ENCODE measurements around the gene FBXO31.

FBXO31 gene

DNA sequence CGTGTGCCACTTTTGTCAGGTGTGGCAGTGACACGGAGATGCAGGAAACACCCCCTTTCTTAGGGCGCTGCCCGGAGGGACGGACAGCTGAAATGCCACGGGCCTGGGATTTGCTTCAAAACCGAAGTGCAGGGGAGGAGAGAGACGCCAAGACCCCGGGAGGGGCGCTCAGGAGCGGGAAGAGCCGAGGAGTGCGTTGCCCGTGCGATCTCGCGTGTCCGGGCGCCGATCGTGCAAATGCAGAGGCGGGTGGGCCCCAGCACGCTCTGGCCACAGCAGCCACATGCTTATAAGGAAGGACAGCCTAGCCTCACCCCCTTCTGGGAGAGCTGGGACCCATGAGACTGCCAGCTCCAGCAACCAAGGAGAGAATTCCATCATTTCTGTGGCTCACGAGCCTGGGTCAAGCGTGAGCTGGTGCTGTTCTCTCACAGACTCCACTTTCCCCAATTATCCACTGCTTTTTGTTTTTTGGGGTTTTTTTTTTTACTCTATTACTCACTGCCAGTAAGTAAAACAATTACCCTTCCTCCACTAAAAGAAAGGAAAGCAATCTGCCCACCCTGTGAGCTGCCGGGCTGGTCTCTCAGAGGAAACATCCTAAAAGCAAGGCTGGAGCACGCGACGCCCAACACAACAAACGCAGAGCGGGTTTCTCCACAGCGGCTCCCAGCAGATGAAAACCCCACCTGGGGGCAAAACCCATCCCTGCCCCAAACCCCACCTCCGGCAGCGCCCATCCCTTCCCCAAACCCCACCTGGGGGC, 39.2 kb downstream of the FBXO31 start:
- H3K9me3 ChIP-seq (ENCODE audit: insufficient read depth, low read length, severe bottlenecking) = no peaks in the 10 kb centered on the region
- H4K20me1 ChIP-seq (ENCODE audit: insufficient read depth, low read length) = peaks cover 17% of the 10 kb centered on the region; the same call in 1 of the 2 replicates
- H2AFZ ChIP-seq (ENCODE audit: low read depth, low read length) = no peak overlapping the region
- H3K4me1 ChIP-seq (ENCODE audit: insufficient read depth, low read length) = peaks cover 36% of the 10 kb centered on the region
- peak overlapping the region; percentile 17; the same call in 1 of the 2 replicates for H3K9ac ChIP-seq (ENCODE audit: low read depth, low read length)
- no peak overlapping the region for H3K4me2 ChIP-seq (ENCODE audit: insufficient read depth, low read length)
- peaks cover 65% of the 10 kb centered on the region for H3K36me3 ChIP-seq (ENCODE audit: insufficient read depth, low read length)
- no peak overlapping the region for H3K4me3 ChIP-seq (ENCODE audit: low read depth in 1 of 2, low read length in 2 of 2)
- H3K79me2 ChIP-seq (ENCODE audit: insufficient read depth, low read length) = peaks cover 33% of the 10 kb centered on the region
- no peak for ATAC-seq (ENCODE audit: insufficient read depth, low read depth)
- peak overlapping the region; percentile 65 for H3K27ac ChIP-seq (ENCODE audit: low read length)
- TF ChIP-seq, protein P1, sequence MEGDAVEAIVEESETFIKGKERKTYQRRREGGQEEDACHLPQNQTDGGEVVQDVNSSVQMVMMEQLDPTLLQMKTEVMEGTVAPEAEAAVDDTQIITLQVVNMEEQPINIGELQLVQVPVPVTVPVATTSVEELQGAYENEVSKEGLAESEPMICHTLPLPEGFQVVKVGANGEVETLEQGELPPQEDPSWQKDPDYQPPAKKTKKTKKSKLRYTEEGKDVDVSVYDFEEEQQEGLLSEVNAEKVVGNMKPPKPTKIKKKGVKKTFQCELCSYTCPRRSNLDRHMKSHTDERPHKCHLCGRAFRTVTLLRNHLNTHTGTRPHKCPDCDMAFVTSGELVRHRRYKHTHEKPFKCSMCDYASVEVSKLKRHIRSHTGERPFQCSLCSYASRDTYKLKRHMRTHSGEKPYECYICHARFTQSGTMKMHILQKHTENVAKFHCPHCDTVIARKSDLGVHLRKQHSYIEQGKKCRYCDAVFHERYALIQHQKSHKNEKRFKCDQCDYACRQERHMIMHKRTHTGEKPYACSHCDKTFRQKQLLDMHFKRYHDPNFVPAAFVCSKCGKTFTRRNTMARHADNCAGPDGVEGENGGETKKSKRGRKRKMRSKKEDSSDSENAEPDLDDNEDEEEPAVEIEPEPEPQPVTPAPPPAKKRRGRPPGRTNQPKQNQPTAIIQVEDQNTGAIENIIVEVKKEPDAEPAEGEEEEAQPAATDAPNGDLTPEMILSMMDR (IDR thresholded peaks at IDR 0.05; ENCODE audit: borderline replicate concordance, extremely low read depth, low read length, poor library complexity, severe bottlenecking) = no peak
- no peak for TF ChIP-seq EZH2 (IDR thresholded peaks at IDR 0.05; ENCODE audit: borderline replicate concordance, low read depth, low read length, severe bottlenecking)
- H3K27me3 ChIP-seq (ENCODE audit: insufficient read depth, low read length, poor library complexity) = no peaks in the 10 kb centered on the region
- DNase-seq = no peak

DNA sequence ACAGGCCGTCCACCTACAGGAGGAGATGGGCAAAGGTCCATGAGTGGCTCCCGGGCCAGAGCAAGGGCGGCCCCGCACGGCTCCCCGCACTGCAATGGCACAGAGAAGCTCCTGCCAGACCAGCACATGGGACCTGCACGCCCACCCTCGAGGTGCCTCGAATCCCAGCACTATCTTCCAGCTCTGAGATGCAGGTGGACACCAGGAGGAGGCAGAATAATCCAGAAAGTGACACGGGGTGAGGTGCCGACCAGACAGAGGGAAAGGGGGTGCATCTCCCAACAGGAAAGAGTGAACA, 39.9 kb downstream of the FBXO31 start:
- Histone ChIP-seq H3K9me3 (ENCODE audit: insufficient read depth, low read length, severe bottlenecking) (no peaks in the 10 kb centered on the region), H3K9ac (ENCODE audit: low read depth, low read length) (no peak overlapping the region), H3K27me3 (ENCODE audit: insufficient read depth, low read length, poor library complexity) (no peaks in the 10 kb centered on the region), H3K79me2 (ENCODE audit: insufficient read depth, low read length) (peaks cover 30% of the 10 kb centered on the region), H4K20me1 (ENCODE audit: insufficient read depth, low read length) (peaks cover 20% of the 10 kb centered on the region; the same call in 1 of the 2 replicates), H3K4me3 (ENCODE audit: low read depth in 1 of 2, low read length in 2 of 2) (no peak overlapping the region), H2AFZ (ENCODE audit: low read depth, low read length) (no peak overlapping the region), H3K36me3 (ENCODE audit: insufficient read depth, low read length) (peaks cover 69% of the 10 kb centered on the region), H3K4me1 (ENCODE audit: insufficient read depth, low read length) (peaks cover 36% of the 10 kb centered on the region), H3K4me2 (ENCODE audit: insufficient read depth, low read length) (no peak overlapping the region), H3K27ac (ENCODE audit: low read length) (peak overlapping the region; percentile 50)
- no peak for TF ChIP-seq EZH2 (IDR thresholded peaks at IDR 0.05; ENCODE audit: borderline replicate concordance, low read depth, low read length, severe bottlenecking)
- TF ChIP-seq, protein P1 (IDR thresholded peaks at IDR 0.05; ENCODE audit: borderline replicate concordance, extremely low read depth, low read length, poor library complexity, severe bottlenecking) = no peak
- no peak for DNase-seq
- no peak for ATAC-seq (ENCODE audit: insufficient read depth, low read depth)

DNA sequence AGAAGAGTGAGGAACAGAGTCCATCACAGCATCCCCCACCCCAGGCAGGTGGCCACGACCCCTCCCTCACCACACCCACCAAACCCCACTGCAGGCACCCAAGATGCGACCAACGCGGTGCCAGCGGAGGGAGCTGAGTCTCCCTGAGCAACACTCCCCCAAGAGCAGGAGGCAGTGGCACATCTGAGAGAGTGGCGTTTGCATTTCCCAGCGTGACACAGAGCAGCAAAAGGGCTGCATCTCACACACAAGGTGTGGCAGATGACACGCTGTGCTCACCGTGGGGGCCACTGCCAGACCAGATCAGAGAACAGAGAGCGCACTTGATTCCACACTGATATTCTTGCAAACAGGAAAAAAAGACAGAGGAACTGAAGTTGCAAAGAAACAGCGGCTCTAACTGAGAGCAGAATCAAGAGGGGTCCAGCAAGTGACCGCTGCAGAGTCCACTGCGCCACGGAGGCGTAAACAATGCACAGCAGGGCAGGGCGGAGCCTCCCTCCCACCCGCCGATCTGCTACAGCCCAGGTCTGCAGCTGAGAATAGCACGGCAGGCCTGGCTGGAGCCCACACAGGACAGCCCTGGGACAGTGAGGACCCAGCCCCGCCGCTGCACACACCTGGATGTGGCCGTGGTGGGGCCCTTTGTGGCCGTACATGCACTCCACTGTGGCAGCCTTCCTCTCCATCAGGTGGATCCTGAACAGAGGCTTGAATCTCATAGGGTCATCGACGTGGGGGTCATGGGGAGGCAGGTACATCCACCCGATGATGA, 40.4 kb downstream of the FBXO31 start:
- Histone ChIP-seq H3K9ac (ENCODE audit: low read depth, low read length) (no peak overlapping the region), H3K27ac (ENCODE audit: low read length) (no peak overlapping the region), H2AFZ (ENCODE audit: low read depth, low read length) (no peak overlapping the region), H3K4me2 (ENCODE audit: insufficient read depth, low read length) (no peak overlapping the region), H3K4me3 (ENCODE audit: low read depth in 1 of 2, low read length in 2 of 2) (no peak overlapping the region), H3K36me3 (ENCODE audit: insufficient read depth, low read length) (peaks cover 67% of the 10 kb centered on the region), H4K20me1 (ENCODE audit: insufficient read depth, low read length) (peaks cover 20% of the 10 kb centered on the region; the same call in 1 of the 2 replicates), H3K4me1 (ENCODE audit: insufficient read depth, low read length) (peaks cover 33% of the 10 kb centered on the region), H3K9me3 (ENCODE audit: insufficient read depth, low read length, severe bottlenecking) (no peaks in the 10 kb centered on the region), H3K79me2 (ENCODE audit: insufficient read depth, low read length) (peaks cover 27% of the 10 kb centered on the region), H3K27me3 (ENCODE audit: insufficient read depth, low read length, poor library complexity) (no peaks in the 10 kb centered on the region)
- no peak for ATAC-seq (ENCODE audit: insufficient read depth, low read depth)
- no peak for TF ChIP-seq EZH2 (IDR thresholded peaks at IDR 0.05; ENCODE audit: borderline replicate concordance, low read depth, low read length, severe bottlenecking)
- TF ChIP-seq, protein P1 (IDR thresholded peaks at IDR 0.05; ENCODE audit: borderline replicate concordance, extremely low read depth, low read length, poor library complexity, severe bottlenecking) = no peak
- no peak for DNase-seq
